A549 (cell line): ENCODE measurements around the gene RNF166. TPM values are rescaled to one million over a fixed set of nuclear protein-coding genes. Genes with fewer than 3 reads are reported as not detected.

ENCODE experiments used
- ATAC-seq, 2 experiments: fragments of 200-7000 bp in 1 of 2; fragments of >200 bp in 1 of 2; cut with Nextera tagmentation in 1 of 2; cut with Tn5 transposase in 1 of 2; 3 replicates each; pipeline versions ENCODE4 v1.8.0 to v1.9.1; 2018 to 2020; ENCODE audit warnings: mild to moderate bottlenecking in 1 of 2, moderate library complexity in 1 of 2
- CTCF ChIA-PET: fragments of 300-600 bp; sonication (Branson Sonifier 250); formaldehyde crosslinking; extraction: SDS; loops from one replicate; lab custom pipeline; 2021; ENCODE audit warnings: antibody characterized with exemption, inconsistent platforms; lab: Yijun Ruan, JAX
- POLR2A ChIA-PET: fragments of 350-600 bp; formaldehyde crosslinking; extraction: SDS; loops from one replicate; lab custom pipeline; 2021; ENCODE audit warnings: antibody characterized with exemption, inconsistent platforms; lab: Yijun Ruan, JAX
- DNase-seq, 2 experiments: peaks; one replicate each; pipeline versions ENCODE4 v3.0.0 to v3.0.0-alpha.2; 2011 to 2016; ENCODE audit warnings: low read depth in 1 of 2, low spot score in 1 of 2
- FAIRE-seq: peaks from 2 replicates; lab custom pipeline; 2011; peaks lifted over from hg19 to GRCh38; lab: Jason Lieb, UNC
- H3K27ac ChIP-seq, 2 experiments: fragments of >200 bp; sonication (Bioruptor Twin); formaldehyde crosslinking; 3 replicates each; pipeline ENCODE4 v1.5.1; 2016 to 2017
- H3K4me1 ChIP-seq: fragments of >200 bp; sonication (Bioruptor Twin); formaldehyde crosslinking; 3 replicates; pipeline ENCODE4 v1.6.1; 2016
- H3K4me2 ChIP-seq: fragments of >200 bp; sonication (Bioruptor Twin); formaldehyde crosslinking; 3 replicates; pipeline ENCODE4 v1.6.1; 2016
- H3K4me3 ChIP-seq: fragments of >200 bp; sonication (Bioruptor Twin); formaldehyde crosslinking; 3 replicates; pipeline ENCODE4 v1.5.1; 2016
- H3K9me3 ChIP-seq: fragments of >200 bp; sonication (Bioruptor Twin); formaldehyde crosslinking; 3 replicates; pipeline ENCODE4 v1.6.1; 2016
- CBX2 ChIP-seq: fragments of 200-600 bp; sonication (generic); IDR thresholded peaks from 2 replicates; pipeline ENCODE4 v1.6.1; 2016; ENCODE audit warnings: low read depth, mild to moderate bottlenecking, borderline replicate concordance
- CBX8 ChIP-seq: fragments of 200-600 bp; sonication (generic); IDR thresholded peaks from 2 replicates; pipeline ENCODE4 v1.6.1; 2016
- CHD2 ChIP-seq: fragments of 150-350 bp; IDR thresholded peaks from 2 replicates; pipeline ENCODE4 v1.6.1; 2014; ENCODE audit warnings: low read length; ENCODE audit not compliant: partially characterized antibody
- CHD4 ChIP-seq: fragments of 200-600 bp; sonication (generic); IDR thresholded peaks from 2 replicates; pipeline ENCODE4 v1.6.1; 2016; ENCODE audit warnings: antibody characterized with exemption, mild to moderate bottlenecking, borderline replicate concordance
- EHMT2 ChIP-seq: fragments of 200-600 bp; sonication (generic); IDR thresholded peaks from 2 replicates; pipeline ENCODE4 v1.6.1; 2016; ENCODE audit warnings: antibody characterized with exemption, low read depth, mild to moderate bottlenecking, moderate library complexity
- FOSL2 ChIP-seq, 2 experiments: fragments of 450-650 bp in 1 of 2; fragments of >200 bp in 1 of 2; sonication (Bioruptor Twin) in 1 of 2; formaldehyde crosslinking; IDR thresholded peaks; 2 replicates each; pipeline versions ENCODE4 v1.5.0 to v1.6.1; 2016 to 2020; ENCODE audit warnings: mild to moderate bottlenecking in 1 of 2, moderate library complexity in 1 of 2
- FOXS1 ChIP-seq: fragments of 250-450 bp; sonication (Bioruptor Pico); IDR thresholded peaks from 2 replicates; pipeline ENCODE4 v1.5.0; 2020; ENCODE audit warnings: mild to moderate bottlenecking, moderate library complexity
- HOXA7 ChIP-seq: fragments of 250-450 bp; sonication (Bioruptor Pico); IDR thresholded peaks from 2 replicates; pipeline ENCODE4 v1.5.0; 2020; ENCODE audit warnings: mild to moderate bottlenecking, moderate library complexity
- MYC ChIP-seq: IDR thresholded peaks from 2 replicates; pipeline ENCODE4 v1.6.1; 2012; ENCODE audit warnings: mild to moderate bottlenecking, inconsistent platforms, low read length, improper control_type of control experiment, borderline replicate concordance
- NR3C1 ChIP-seq: fragments of >200 bp; sonication (Bioruptor Twin); formaldehyde crosslinking; IDR thresholded peaks from 3 replicates; pipeline ENCODE4 v1.6.1; 2017
- PHF8 ChIP-seq: fragments of 200-600 bp; sonication (generic); IDR thresholded peaks from 2 replicates; pipeline ENCODE4 v1.6.1; 2016; ENCODE audit warnings: low read depth, mild to moderate bottlenecking, antibody characterized with exemption, moderate library complexity, borderline replicate concordance
- POLR2A ChIP-seq: IDR thresholded peaks from 2 replicates; pipeline ENCODE4 v1.6.1; 2012; ENCODE audit warnings: mild to moderate bottlenecking, low read length
- RAD21 ChIP-seq, 2 experiments: fragments of >200 bp in 1 of 2; sonication (Bioruptor Twin) in 1 of 2; formaldehyde crosslinking in 1 of 2; IDR thresholded peaks in 1 of 2; conservative IDR thresholded peaks in 1 of 2; 2 replicates in 1 of 2; 3 replicates in 1 of 2; pipeline ENCODE4 v1.6.1; 2012 to 2018; ENCODE audit warnings: inconsistent platforms in 1 of 2
- RARB ChIP-seq: fragments of 250-450 bp; sonication (Bioruptor Pico); IDR thresholded peaks from 2 replicates; pipeline ENCODE4 v1.8.0; 2021; ENCODE audit warnings: mild to moderate bottlenecking, moderate library complexity
- SMC3 ChIP-seq: fragments of >200 bp; sonication (Bioruptor Twin); formaldehyde crosslinking; IDR thresholded peaks from 3 replicates; pipeline ENCODE4 v1.6.1; 2018; ENCODE audit warnings: inconsistent platforms
- SREBF2 ChIP-seq: fragments of 450-650 bp; IDR thresholded peaks from 2 replicates; pipeline ENCODE4 v1.6.1; 2014; ENCODE audit warnings: mild to moderate bottlenecking, moderate library complexity
- ZSCAN20 ChIP-seq: fragments of 250-450 bp; sonication (Bioruptor Pico); IDR thresholded peaks from 2 replicates; pipeline ENCODE4 v1.8.0; 2022; ENCODE audit warnings: mild to moderate bottlenecking, moderate library complexity
- whole genome bisulfite sequencing: methylation state at CpG from one replicate; pipeline ENCODE4 v1.1.6; 2017; ENCODE audit errors: missing lambda C conversion rate; 5-methylcytosine and 5-hydroxymethylcytosine counted together
- polyA plus RNA-seq, 4 experiments: library from polyadenylated mRNA; depleted of rRNA in 3 of 4; stranded (reverse); fragments of >200 nt; fragmentation: RNase III in 1 of 4; extraction: RNeasy Plus Mini Kit Qiagen cat#74134 plus additional on column Dnase treatment in 1 of 4; gene quantifications; 2 replicates in 3 of 4; 3 replicates in 1 of 4; pipeline ENCODE4 v1.2.3, GENCODE V29; 2011 to 2017
- TF ChIP-seq, protein P1 (sequence below): fragments of >200 bp; sonication (Bioruptor Twin); formaldehyde crosslinking; IDR thresholded peaks from 3 replicates; pipeline ENCODE4 v1.5.1; 2016
- TF ChIP-seq, protein P2 (sequence below): fragments of 250-450 bp; sonication (Bioruptor Pico); IDR thresholded peaks from 2 replicates; pipeline ENCODE4 v1.5.0; 2021; ENCODE audit warnings: mild to moderate bottlenecking, moderate library complexity, borderline replicate concordance
- TF ChIP-seq, protein P3 (sequence below): fragments of 250-450 bp; sonication (Bioruptor Pico); IDR thresholded peaks from 2 replicates; pipeline ENCODE4 v1.5.0; 2020; ENCODE audit warnings: low read depth, mild to moderate bottlenecking, moderate library complexity
- TF ChIP-seq, protein P4 (sequence below): IDR thresholded peaks from 2 replicates; pipeline ENCODE4 v1.6.1; 2012
- TF ChIP-seq, protein P5 (sequence below): fragments of 200-600 bp; sonication (generic); IDR thresholded peaks from 2 replicates; pipeline ENCODE4 v1.6.1; 2016; ENCODE audit warnings: antibody characterized with exemption, mild to moderate bottlenecking, moderate library complexity

Gene RNF166
- polyA plus RNA-seq, 2 of the 4 experiments (the other 2 are of a cell fraction) = 9.4 to 11.6 TPM

DNA sequence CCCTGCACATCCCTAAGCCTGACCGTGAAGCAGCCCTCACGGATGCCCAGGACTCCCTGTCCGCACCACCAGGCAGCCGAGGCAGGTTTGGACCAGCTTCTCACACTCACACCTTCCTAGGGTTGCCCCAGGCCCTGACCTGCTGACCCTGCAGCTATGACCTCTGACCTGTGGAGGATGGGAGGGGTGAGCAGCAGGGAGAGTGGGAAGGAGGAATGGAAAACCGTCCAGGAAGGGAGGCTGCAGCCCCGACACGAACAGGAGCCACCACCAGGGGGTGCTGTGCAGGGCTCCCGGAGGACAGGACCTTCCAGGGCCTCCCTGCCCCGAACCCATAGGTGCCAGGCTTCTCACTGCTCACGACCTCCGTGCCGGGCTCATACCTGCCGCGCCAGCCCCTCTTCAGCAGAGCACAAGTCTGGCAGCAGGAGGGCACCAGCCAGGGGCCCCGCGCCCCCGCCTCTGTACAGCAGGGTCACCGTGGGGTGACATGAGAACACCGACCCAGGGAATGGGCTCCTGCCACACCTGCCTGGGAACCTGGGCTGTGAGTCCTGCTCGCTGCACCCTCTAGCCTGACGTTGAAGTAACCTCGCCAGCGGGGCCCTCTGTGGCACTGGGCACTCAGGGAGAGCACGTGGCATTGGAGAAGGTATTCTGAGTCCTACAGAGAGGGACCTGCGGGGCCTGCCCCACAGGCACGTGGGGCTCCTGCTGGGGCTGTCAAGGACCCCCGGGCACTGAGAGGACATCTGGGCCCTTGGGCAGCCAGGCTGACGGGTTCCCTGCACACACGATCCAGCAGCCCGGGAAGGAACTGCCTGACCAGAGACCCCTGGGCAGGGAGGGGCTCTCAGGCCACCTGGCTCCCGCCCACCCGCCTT is 37.7 kb upstream of the RNF166 start:
- Histone ChIP-seq H3K4me1 (peaks cover 4% of the 10 kb centered on the region; the same call in 2 of the 3 replicates), H3K9me3 (no peaks in the 10 kb centered on the region), H3K4me2 (no peak overlapping the region), H3K27ac (no peak overlapping the region), H3K4me3 (no peak overlapping the region)
- ATAC-seq (peak; percentile 73 to 85), DNase-seq (peak; percentile 77 to 83), FAIRE-seq (no peak)
- ChIA-PET POLR2A (no interaction called here), CTCF (interaction anchor here (0.6 to 31.8 kb wide), 18 partner anchors 2 to 475 kb away, joined by 3 to 596 read pairs (median 4); no protein-coding TSS in a partner anchor)
- WGBS = 69% methylated on average over 18 of the region's 32 CpGs
- TF ChIP-seq PHF8 (no peak), CBX2 (no peak), RAD21 (conservative IDR thresholded peaks at IDR 0.05 in 1 of 2, IDR thresholded peaks at IDR 0.05 in 1 of 2) (peak; percentile 47 to 50; a peak in 4 of 5 replicates), SREBF2 (no peak), FOXS1 (no peak), CHD4 (no peak), FOSL2 (IDR thresholded peaks at IDR 0.05) (no peak), FOSL2 (CRISPR knock-in tag; IDR thresholded peaks at IDR 0.05) (no peak), CHD2 (no peak), POLR2A (no peak), NR3C1 (no peak), HOXA7 (CRISPR knock-in tag) (no peak), ZSCAN20 (CRISPR knock-in tag) (no peak), SMC3 (peak; percentile 62), CBX8 (no peak)
- TF ChIP-seq, protein P1, sequence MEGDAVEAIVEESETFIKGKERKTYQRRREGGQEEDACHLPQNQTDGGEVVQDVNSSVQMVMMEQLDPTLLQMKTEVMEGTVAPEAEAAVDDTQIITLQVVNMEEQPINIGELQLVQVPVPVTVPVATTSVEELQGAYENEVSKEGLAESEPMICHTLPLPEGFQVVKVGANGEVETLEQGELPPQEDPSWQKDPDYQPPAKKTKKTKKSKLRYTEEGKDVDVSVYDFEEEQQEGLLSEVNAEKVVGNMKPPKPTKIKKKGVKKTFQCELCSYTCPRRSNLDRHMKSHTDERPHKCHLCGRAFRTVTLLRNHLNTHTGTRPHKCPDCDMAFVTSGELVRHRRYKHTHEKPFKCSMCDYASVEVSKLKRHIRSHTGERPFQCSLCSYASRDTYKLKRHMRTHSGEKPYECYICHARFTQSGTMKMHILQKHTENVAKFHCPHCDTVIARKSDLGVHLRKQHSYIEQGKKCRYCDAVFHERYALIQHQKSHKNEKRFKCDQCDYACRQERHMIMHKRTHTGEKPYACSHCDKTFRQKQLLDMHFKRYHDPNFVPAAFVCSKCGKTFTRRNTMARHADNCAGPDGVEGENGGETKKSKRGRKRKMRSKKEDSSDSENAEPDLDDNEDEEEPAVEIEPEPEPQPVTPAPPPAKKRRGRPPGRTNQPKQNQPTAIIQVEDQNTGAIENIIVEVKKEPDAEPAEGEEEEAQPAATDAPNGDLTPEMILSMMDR = peak; percentile 85
- TF ChIP-seq, protein P2, sequence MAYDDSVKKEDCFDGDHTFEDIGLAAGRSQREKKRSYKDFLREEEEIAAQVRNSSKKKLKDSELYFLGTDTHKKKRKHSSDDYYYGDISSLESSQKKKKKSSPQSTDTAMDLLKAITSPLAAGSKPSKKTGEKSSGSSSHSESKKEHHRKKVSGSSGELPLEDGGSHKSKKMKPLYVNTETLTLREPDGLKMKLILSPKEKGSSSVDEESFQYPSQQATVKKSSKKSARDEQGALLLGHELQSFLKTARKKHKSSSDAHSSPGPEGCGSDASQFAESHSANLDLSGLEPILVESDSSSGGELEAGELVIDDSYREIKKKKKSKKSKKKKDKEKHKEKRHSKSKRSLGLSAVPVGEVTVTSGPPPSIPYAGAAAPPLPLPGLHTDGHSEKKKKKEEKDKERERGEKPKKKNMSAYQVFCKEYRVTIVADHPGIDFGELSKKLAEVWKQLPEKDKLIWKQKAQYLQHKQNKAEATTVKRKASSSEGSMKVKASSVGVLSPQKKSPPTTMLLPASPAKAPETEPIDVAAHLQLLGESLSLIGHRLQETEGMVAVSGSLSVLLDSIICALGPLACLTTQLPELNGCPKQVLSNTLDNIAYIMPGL (CRISPR knock-in tag) = no peak
- TF ChIP-seq, protein P3, sequence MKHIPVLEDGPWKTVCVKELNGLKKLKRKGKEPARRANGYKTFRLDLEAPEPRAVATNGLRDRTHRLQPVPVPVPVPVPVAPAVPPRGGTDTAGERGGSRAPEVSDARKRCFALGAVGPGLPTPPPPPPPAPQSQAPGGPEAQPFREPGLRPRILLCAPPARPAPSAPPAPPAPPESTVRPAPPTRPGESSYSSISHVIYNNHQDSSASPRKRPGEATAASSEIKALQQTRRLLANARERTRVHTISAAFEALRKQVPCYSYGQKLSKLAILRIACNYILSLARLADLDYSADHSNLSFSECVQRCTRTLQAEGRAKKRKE (CRISPR knock-in tag) = no peak
- TF ChIP-seq, protein P4, sequence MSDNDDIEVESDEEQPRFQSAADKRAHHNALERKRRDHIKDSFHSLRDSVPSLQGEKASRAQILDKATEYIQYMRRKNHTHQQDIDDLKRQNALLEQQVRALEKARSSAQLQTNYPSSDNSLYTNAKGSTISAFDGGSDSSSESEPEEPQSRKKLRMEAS = 0 out of 2 replicates have a peak, but pooled peaks have one; percentile 24

DNA sequence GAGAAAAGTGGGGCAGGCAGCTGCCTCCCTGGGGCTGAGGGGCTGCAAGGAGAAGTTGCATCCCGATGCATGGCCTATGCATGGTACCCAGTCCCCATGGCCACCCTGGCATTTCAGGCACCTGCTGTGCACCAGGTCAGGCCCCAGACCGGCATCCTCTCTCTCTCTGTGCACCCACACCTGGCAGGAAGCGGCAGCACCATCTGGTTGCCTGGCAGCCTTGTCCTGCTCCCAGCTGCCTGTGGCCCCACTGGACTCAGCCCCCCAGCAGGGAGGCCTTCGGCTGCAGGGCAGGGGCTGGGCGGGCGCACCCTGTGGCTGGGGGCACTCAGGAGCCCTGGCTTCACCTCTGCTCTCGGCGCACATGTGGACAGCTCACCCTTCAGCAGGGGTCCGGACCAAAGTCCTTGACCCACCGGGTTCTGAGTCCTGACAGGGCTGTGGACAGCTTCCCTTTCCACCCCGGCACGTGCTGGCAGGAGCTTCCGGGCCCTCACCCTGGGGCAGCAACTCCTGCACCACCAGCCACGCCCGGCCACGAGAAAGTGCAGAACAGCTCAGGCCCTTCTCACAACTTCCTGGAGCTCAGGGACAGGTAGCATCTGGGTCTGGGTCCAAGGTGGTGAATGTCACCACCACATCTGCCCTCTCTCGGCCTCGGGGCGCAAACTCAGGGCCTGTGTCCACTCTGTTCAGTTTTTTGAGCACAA is 36.8 kb upstream of the RNF166 start:
- ATAC-seq (no peak), FAIRE-seq (no peak), DNase-seq (no peak)
- WGBS = 85% methylated on average over 16 of the region's 19 CpGs
- no peak overlapping the region for H3K4me2 ChIP-seq
- H3K4me1 ChIP-seq = peaks cover 4% of the 10 kb centered on the region; the same call in 2 of the 3 replicates
- H3K4me3 ChIP-seq = no peak overlapping the region
- H3K9me3 ChIP-seq = no peaks in the 10 kb centered on the region
- H3K27ac ChIP-seq = no peak overlapping the region
- POLR2A ChIA-PET = no interaction called here
- CTCF ChIA-PET = interaction anchor here (0.6 to 31.8 kb wide), 20 partner anchors 1 to 438 kb away, joined by 3 to 596 read pairs (median 4); no protein-coding TSS in a partner anchor
- TF ChIP-seq, protein P5, sequence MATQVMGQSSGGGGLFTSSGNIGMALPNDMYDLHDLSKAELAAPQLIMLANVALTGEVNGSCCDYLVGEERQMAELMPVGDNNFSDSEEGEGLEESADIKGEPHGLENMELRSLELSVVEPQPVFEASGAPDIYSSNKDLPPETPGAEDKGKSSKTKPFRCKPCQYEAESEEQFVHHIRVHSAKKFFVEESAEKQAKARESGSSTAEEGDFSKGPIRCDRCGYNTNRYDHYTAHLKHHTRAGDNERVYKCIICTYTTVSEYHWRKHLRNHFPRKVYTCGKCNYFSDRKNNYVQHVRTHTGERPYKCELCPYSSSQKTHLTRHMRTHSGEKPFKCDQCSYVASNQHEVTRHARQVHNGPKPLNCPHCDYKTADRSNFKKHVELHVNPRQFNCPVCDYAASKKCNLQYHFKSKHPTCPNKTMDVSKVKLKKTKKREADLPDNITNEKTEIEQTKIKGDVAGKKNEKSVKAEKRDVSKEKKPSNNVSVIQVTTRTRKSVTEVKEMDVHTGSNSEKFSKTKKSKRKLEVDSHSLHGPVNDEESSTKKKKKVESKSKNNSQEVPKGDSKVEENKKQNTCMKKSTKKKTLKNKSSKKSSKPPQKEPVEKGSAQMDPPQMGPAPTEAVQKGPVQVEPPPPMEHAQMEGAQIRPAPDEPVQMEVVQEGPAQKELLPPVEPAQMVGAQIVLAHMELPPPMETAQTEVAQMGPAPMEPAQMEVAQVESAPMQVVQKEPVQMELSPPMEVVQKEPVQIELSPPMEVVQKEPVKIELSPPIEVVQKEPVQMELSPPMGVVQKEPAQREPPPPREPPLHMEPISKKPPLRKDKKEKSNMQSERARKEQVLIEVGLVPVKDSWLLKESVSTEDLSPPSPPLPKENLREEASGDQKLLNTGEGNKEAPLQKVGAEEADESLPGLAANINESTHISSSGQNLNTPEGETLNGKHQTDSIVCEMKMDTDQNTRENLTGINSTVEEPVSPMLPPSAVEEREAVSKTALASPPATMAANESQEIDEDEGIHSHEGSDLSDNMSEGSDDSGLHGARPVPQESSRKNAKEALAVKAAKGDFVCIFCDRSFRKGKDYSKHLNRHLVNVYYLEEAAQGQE = no peak
- TF ChIP-seq, protein P2 (CRISPR knock-in tag) = no peak
- TF ChIP-seq MYC (no peak), SMC3 (no peak), CHD2 (no peak), EHMT2 (no peak), RARB (CRISPR knock-in tag) (no peak), CHD4 (no peak), FOXS1 (no peak)
